Measurements from ENCODE around the gene CENPU.

The CENPU gene

DNA sequence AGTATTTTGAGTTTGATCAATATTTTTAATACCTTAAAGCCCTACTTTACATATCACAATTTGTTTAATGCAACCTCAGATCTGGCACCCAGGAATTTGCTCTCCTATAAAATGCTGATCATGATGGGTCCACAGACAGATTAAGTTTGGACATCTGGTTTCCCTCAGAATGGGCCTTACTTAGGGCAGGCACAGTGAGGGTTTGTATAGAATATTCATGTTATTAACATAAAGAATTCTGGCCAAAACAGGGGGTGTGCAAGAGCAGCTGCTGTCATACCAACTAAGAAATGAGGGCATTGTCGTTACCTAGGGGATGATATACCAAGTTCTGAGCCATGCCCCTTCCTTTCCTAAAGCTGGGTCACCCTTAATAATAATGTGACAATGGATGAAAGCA is 37.5 kb upstream of the CENPU start:
- H3K27ac ChIP-seq, result no peak overlapping the region
- no peak for TF ChIP-seq ZFX (IDR thresholded peaks at IDR 0.05; ENCODE audit: borderline replicate concordance)
- TF ChIP-seq, protein P1, sequence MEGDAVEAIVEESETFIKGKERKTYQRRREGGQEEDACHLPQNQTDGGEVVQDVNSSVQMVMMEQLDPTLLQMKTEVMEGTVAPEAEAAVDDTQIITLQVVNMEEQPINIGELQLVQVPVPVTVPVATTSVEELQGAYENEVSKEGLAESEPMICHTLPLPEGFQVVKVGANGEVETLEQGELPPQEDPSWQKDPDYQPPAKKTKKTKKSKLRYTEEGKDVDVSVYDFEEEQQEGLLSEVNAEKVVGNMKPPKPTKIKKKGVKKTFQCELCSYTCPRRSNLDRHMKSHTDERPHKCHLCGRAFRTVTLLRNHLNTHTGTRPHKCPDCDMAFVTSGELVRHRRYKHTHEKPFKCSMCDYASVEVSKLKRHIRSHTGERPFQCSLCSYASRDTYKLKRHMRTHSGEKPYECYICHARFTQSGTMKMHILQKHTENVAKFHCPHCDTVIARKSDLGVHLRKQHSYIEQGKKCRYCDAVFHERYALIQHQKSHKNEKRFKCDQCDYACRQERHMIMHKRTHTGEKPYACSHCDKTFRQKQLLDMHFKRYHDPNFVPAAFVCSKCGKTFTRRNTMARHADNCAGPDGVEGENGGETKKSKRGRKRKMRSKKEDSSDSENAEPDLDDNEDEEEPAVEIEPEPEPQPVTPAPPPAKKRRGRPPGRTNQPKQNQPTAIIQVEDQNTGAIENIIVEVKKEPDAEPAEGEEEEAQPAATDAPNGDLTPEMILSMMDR (IDR thresholded peaks at IDR 0.05), result no peak

DNA sequence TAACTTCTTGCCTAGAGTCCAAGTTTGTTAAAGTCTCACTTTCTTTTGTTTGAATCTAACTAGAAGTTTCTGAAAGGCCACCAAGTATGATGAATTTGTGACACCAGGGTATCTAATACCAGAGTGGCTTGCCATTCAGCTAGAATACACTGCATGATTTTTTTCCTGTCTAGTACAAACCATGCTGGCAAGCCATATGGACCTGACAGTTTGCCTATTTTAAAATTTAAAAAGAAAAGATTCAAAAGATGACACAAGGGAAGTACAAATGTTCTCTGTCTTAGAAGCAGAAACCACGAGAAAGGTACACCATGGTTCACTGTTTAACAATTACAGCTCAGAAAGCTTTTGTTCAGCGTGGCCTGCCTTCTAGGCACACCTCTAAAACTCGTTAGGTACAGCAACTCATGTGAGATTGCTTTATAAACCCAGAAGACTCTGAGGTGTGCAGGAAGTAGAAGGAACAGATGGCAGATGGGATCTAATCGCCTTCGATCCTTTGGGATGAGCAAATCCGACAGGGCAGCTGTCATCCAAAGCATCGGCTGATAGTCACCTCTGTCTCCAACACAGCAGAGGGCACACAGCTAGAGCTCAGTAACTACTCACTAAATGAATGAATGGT is 35.4 kb upstream of the CENPU start:
- no peak overlapping the region for H3K27ac ChIP-seq
- TF ChIP-seq, protein P1 (IDR thresholded peaks at IDR 0.05), result no peak
- TF ChIP-seq ZFX (IDR thresholded peaks at IDR 0.05; ENCODE audit: borderline replicate concordance), result no peak

- TF ChIP-seq ZFX (IDR thresholded peaks at IDR 0.05; ENCODE audit: borderline replicate concordance), result no peak
- TF ChIP-seq, protein P1 (IDR thresholded peaks at IDR 0.05), result no peak
Observed at GRCh38 chr4:184768296-184768695, 34.4 kb upstream of the CENPU start.

DNA sequence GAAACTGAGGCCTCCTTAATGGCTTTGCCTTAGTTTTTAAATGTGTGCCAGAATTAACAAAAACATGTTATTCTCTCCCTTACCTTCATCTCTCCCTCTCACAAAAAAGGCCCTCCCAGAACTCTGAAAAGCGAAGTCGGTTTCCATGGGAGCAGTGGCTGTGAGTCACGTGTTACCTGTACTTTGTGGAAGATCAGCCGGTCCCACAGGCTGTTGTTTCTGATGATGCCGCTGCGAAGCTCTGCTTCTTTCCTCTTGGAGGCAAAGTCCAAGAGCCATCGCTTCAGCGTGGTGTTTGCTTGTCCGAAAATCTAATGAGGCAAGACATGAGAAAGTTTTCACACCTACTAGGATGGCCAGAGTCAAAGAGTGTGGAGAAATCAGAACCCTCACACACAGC is 32.5 kb upstream of the CENPU start:
- no peak overlapping the region for H3K27ac ChIP-seq
- no peak for TF ChIP-seq ZFX (IDR thresholded peaks at IDR 0.05; ENCODE audit: borderline replicate concordance)
- TF ChIP-seq, protein P1 (IDR thresholded peaks at IDR 0.05), result no peak

More at GRCh38 chr4:184768296-184768695, 34.4 kb upstream of the CENPU start:
- H3K27ac ChIP-seq, result no peak overlapping the region

- TF ChIP-seq, protein P1 (IDR thresholded peaks at IDR 0.05), result no peak
- no peak for TF ChIP-seq ZFX (IDR thresholded peaks at IDR 0.05; ENCODE audit: borderline replicate concordance)
- H3K27ac ChIP-seq, result no peak overlapping the region
Observed at GRCh38 chr4:184765473-184766340, 31.8 kb upstream of the CENPU start.

DNA sequence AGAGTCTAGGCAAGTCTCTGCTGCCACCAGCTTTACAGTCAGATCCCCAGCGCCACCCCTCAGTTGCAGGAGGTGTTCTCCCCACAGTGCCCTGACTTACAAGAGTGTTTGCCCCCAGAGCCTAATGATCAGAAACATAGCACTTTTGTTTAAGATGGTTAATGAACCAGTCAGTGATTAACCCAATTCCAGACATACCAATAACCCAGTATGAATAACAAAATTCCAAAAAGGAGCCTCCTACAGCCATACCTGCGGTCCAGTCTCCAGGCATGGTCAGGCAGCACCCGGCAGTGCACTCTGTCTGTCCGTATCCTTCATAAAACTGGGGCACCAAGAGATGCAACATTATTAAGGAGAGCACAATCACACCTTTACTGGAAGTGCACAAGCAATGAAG is 30.7 kb upstream of the CENPU start:
- no peak for TF ChIP-seq ZFX (IDR thresholded peaks at IDR 0.05; ENCODE audit: borderline replicate concordance)
- TF ChIP-seq, protein P1 (IDR thresholded peaks at IDR 0.05), result no peak
- no peak overlapping the region for H3K27ac ChIP-seq
